Stimulated activated CD4-positive, alpha-beta T cell treated with anti-CD3 and anti-CD28 coated beads, TNF-alpha, amount 100 ng/mL, for 48 hours (primary cell): ENCODE data around the gene SAMD4A.

Experiments used
- DNase-seq, 3 donors: peaks; one replicate each; pipeline ENCODE4 v3.0.0-alpha.2; 2020; ENCODE audit warnings: low read depth in 3 of 3

SAMD4A gene

DNA sequence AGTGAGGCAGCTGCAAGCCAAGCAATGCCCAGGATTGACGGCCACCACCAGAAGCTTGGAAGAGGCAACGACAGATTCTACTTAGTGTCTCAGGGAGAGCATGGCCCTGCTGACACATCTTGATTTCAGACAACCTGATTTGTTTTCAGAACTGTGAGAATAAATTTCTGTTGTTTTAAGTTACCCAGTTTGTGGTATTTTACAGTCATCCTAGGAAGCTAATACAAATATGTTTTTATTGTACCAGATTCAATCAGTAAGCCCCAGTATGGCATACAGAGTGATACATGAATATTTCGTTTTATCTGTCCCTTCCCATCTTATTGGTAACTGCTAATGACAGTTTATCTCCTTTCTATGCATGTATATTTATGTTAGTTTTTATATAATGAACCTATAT is 62.3 kb downstream of the SAMD4A start:
- DNase-seq = no peak

GRCh38 chr14:54629635-54630360 is 62.9 kb downstream of the SAMD4A start:
- no peak for DNase-seq

GRCh38 chr14:54631016-54631415 is 64.1 kb downstream of the SAMD4A start:
- no peak for DNase-seq

DNA sequence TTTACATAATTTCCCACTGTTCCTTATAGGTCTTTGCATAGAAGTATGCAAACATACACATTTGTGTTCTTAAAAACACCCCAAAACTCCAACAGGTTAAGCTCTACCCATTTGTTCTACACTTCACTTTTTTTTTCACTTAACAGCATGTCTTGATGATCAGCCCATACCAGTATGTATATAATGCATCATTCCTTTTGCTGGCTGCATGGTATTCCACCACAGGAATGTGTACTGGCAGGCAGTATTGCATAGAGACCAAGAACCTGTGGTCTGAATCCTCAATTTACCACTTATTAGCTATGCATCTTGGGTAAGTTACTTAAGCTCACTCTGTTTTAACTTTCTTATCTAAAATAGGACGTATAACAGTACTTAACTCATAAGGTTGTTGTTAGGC is 65.5 kb downstream of the SAMD4A start:
- DNase-seq = no peak

- DNase-seq = no peak
Observed at GRCh38 chr14:54633076-54633475, 66.1 kb downstream of the SAMD4A start.

DNA sequence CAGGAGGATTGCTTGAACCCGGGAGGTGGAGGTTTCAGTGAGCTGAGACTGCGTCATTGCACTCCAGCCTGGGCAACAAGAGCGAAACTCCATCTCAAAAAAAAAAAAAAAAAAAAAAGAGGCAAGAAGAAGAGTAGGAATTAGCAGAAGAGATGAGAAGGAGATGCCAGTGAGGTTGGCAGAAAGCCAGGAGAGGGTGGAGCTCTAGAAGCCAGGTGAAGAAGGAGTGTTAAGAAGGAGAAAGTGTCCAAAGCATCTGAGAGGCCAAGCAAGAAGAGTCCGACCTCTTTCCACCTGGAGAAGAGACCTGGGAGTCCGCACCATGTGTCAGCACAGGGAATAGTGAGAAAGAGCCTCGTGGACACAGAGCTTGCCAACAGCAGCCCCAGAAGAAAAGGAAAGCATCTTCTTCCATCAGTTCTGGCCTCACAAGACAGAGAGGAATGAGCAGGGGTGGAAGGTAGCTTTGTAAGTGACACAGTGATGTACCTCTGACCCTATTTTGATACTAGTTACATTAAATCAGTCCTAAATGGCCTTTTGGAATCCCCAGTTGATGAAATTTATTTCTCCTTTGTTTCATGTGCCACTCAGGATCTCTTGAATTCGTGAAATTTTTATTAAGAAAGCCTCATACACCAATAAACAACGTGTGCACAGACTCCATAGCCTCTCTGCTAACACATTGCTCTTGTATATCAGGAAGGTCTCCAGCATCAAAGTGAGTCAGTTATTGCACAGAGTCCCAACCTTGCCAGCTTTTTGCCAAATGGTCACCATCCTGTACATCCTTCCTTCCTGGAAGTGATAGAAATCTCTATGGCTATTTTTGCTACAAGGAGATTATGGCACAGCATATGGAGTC is 70.6 kb downstream of the SAMD4A start:
- DNase-seq = no peak

DNA sequence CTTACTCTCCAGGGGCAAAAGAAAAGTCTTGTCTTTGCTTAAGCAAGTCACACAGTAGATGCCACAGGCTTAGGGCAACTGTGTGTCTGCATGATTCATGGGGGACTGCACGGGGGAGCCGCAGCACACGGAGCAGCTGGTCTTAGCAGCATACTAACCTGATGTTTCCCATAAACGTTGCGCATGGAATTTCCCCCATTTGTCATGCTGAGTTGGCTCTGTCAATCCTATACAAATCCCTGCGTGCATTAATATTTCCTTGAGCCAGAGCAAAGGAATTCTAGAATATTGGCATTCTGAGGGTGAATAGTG is 71.2 kb downstream of the SAMD4A start:
- DNase-seq = no peak

GRCh38 chr14:54639611-54640010 is 72.7 kb downstream of the SAMD4A start:
- no peak for DNase-seq

DNA sequence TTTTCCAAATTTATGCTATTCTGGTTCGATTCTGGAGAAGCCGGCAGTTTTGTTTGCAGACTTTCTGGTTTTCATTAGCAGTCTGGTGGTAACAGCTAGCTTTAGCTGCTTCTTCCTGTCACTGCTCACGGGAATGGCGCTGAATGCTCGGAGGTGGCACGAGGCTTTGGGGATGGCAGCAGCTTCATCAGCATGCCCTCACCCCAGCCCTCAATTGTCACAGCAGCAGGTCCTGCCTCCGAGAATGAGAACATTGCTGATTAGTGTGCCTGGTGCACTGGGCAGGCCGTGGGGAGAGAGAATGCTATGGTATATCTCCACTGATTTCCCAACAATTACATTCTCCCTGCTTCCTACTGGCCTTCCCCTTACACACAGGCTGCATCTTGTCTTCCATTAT is 73.6 kb downstream of the SAMD4A start:
- no peak for DNase-seq

- no peak for DNase-seq
Observed at GRCh38 chr14:54642121-54642520, 75.2 kb downstream of the SAMD4A start.

GRCh38 chr14:54642801-54643695 is 76.1 kb downstream of the SAMD4A start:
- no peak for DNase-seq

GRCh38 chr14:54643696-54644176 is 76.8 kb downstream of the SAMD4A start:
- no peak for DNase-seq

DNA sequence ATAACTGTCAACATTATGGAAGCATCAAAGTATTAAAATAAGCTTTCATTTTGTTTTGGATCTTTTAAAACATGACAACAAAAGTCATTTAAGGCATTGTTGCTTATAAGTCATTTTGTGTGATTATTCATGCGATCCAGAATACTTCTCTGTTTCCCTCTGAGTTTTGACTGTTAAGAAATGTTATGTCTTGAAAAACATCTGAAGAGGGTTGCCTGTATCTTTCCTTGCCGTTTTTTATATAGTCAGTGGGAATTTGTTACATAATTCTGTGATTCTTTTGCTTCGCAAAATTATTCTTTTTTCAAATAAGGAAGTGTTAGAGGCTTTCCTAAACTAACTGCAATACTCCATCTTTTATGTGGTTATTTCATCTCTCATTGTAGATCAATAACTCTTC is 78.7 kb downstream of the SAMD4A start:
- DNase-seq = no peak

DNA sequence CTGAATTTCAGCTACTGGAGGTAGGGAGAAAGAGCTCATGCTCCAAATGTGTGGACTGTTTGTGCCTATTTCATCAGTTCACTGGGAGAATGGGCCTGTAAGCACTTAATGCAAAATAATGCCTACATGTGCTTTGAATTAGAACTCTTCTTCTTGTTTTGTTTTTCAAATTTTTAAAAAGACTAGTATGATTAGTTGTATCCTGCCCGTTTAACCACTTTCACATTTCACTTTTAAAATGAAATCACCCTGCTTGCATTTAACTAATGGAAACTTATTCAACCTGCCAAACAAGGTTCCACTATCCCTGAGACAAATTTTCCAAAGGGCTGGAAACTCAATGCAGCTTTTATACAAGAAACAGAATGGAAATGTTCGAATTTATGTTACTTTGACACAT is 79.7 kb downstream of the SAMD4A start:
- DNase-seq = no peak

DNA sequence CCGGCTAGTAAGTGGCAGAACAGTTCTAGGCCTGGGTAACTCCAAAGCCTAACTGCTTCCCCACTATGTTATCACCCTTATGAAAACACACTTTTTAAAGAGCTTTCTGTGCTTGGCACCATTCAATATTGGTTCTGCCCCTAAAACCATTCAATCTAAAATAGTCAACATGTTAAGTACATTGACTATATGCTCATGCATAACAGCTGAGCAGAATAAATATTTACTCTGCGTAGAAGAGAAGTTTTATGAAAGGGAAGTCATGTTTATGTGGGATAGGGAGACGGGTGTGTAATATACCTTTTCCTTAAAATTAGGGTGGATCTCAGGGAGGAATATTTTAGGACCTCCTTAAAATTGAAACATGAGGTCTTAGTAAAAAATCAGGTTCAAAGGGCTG is 80.5 kb downstream of the SAMD4A start:
- no peak for DNase-seq

DNA sequence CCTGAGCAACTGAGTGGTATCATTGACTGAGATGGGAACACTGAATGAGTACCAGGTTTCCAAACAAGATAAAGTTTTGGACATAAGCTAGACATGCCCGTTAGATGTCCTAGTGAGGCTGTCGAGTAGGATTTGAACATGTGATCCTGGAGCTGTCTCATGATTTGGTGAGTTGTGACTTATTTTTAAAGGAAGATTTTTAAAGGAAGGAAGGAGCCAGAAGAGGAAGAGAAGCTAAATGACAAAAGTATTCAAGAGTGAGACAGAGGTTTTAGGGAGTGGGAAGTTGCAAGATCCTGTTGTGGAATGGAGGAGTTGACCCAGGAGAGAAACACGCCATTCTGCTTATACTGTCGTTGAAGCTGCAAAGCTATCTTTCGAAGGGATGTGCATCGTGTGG is 82.1 kb downstream of the SAMD4A start:
- no peak for DNase-seq

DNA sequence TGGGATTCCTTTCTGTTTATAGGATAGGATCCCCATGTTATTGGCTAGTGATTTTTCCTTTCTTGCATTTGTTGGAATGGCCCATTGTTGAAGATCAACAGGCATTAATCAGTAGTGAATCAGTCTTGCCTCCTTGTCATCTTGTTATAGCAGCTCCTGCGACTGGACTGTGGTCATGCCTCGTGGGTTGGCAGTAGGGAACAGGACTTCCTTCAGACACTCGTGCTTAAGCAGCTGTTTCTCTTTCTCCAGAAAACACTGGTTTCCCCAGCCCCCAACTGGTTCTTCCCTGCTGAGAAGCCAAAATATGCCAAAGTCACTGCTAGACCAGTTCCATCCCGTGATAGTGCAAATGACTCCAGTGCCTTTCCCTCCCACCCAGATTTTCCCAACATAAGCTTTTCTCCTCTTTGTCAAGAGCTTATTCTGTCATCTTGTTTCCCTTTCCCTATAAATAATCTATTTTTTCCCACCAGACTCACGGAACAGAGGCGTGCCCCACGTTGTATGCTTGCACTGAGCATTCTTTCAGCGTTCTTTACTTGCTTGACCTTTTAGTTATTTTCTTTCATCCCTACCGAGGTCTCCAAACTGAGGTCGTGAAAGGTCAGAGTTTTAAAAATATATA is 83.5 kb downstream of the SAMD4A start:
- DNase-seq = no peak

- no peak for DNase-seq
Observed at GRCh38 chr14:54650959-54651351, 84.0 kb downstream of the SAMD4A start.

GRCh38 chr14:54651649-54652048 is 84.7 kb downstream of the SAMD4A start:
- DNase-seq = no peak

GRCh38 chr14:54652188-54652587 is 85.3 kb downstream of the SAMD4A start:
- no peak for DNase-seq

GRCh38 chr14:54652605-54653052 is 85.7 kb downstream of the SAMD4A start:
- no peak for DNase-seq
